ENCODE measurements around the gene FUT1. TPM values are rescaled to one million over a fixed set of nuclear protein-coding genes. Genes with fewer than 3 reads are reported as not detected.

The FUT1 gene
- total and polyA plus RNA-seq, 2 donors (not counting 3 experiments of a cell fraction or from before 2014, with no cell fraction given), result 1.9 to 4.8 TPM

DNA sequence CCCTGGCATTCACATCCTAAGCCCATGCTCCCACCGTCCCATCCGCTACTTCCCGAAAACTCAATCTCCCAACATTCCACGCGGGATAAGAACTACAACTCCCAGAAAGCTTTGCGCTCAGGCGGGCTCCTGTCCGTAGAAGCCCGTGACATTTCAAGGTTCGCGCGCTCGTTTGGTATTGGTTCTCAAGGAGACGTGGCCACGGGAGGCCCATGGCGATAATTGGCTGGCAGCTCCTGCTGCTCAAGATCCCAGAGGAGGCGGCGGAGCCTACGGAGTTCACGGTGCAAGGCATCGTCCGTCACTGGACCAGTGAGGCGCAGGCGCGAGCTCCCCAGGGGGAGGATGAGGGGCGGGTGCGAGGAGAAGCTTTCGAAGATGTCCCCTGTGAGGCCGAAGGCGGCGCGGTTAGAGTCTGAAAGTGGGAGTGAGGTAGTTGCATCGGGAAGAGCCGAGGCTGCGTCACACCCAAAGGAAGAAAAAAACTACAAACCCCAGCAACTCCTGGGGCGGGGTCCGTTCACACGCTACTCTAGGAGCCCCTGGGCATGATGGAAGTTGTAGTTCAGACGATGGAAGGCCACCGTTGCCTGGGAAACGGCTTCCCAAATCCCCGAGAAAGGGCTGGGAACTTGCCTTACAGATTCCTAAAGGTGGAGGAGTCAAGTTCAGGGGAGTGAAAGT, 31.7 kb downstream of the FUT1 start:
- DNase-seq (ENCODE audit: low read depth, low spot score), result no peak
- no peak overlapping the region for H3K4me3 ChIP-seq (replicated peaks in 1 of 3; ENCODE audit: insufficient read depth in 1 of 3, low read depth in 1 of 3, low read length in 3 of 3)
- no TSS peak for BruUV-seq (replicated peaks)
- intact Hi-C loops (cut with micrococcal nuclease), result no loop called here
- no peaks in the 10 kb centered on the region for H3K27me3 ChIP-seq (ENCODE audit: control insufficient read depth in 2 of 2, insufficient read depth in 2 of 2, low read length in 2 of 2)
- H3K4me1 ChIP-seq (ENCODE audit: control insufficient read depth, extremely low read depth, insufficient read depth, low read length), result peaks cover 17% of the 10 kb centered on the region
- H3K27ac ChIP-seq (ENCODE audit: insufficient read depth, low read depth, low read length), result no peak overlapping the region
- H3K9me3 ChIP-seq (replicated peaks; ENCODE audit: control insufficient read depth, insufficient read depth, low read length), result no peaks in the 10 kb centered on the region
- CTCF ChIA-PET, result interaction anchor here (1.2 kb wide), 1 partner anchor 46 kb away, joined by 3 read pairs; no protein-coding TSS in a partner anchor
- H3K9me1 ChIP-seq (replicated peaks; ENCODE audit: control insufficient read depth, extremely low read depth, insufficient read depth, low read length), result no peaks in the 10 kb centered on the region
- dilution Hi-C loops (cut with MboI; ENCODE audit: extremely low pct_ligation_motif_present, low sequenced_read_pairs), result no loop called here
- H3K79me2 ChIP-seq (ENCODE audit: control insufficient read depth, insufficient read depth, low read length), result no peaks in the 10 kb centered on the region
- no peak overlapping the region for H3K9ac ChIP-seq (replicated peaks; ENCODE audit: extremely low read depth, insufficient read depth, low read length)
- H3K36me3 ChIP-seq (ENCODE audit: control insufficient read depth in 2 of 2, extremely low read depth in 1 of 2, insufficient read depth in 2 of 2, low read length in 2 of 2), result peaks cover 5 to 18% of the 10 kb centered on the region in 2 experiments
- no peak overlapping the region for H3K4me2 ChIP-seq (ENCODE audit: insufficient read depth, low read length)
- no peak for FAIRE-seq
- no peak overlapping the region for H2AFZ ChIP-seq (ENCODE audit: low read depth, low read length)
- POLR2A ChIA-PET, result interaction anchor here (0.6 kb wide), 1 partner anchor 1857 kb away, joined by 3 read pairs; no protein-coding TSS in a partner anchor
- TF ChIP-seq EZH2 (IDR thresholded peaks at IDR 0.05; ENCODE audit: borderline replicate concordance, low read depth, low read length, severe bottlenecking) (no peak), FOS (IDR thresholded peaks at IDR 0.05; ENCODE audit: borderline replicate concordance, insufficient read depth, low read length) (no peak), POLR2A (IDR thresholded peaks at IDR 0.05; ENCODE audit: low read depth, low read length) (no peak), MYC (IDR thresholded peaks at IDR 0.05; ENCODE audit: low read depth, low read length) (no peak), POLR2AphosphoS5 (IDR thresholded peaks at IDR 0.05; ENCODE audit: insufficient read depth, low read depth, low read length) (no peak), JUN (IDR thresholded peaks at IDR 0.05; ENCODE audit: borderline replicate concordance, insufficient read depth, insufficient read length, low read depth) (no peak), GATA2 (IDR thresholded peaks at IDR 0.05; ENCODE audit: insufficient read depth, insufficient read length, low read depth, low read length) (no peak)
- TF ChIP-seq, protein P1, sequence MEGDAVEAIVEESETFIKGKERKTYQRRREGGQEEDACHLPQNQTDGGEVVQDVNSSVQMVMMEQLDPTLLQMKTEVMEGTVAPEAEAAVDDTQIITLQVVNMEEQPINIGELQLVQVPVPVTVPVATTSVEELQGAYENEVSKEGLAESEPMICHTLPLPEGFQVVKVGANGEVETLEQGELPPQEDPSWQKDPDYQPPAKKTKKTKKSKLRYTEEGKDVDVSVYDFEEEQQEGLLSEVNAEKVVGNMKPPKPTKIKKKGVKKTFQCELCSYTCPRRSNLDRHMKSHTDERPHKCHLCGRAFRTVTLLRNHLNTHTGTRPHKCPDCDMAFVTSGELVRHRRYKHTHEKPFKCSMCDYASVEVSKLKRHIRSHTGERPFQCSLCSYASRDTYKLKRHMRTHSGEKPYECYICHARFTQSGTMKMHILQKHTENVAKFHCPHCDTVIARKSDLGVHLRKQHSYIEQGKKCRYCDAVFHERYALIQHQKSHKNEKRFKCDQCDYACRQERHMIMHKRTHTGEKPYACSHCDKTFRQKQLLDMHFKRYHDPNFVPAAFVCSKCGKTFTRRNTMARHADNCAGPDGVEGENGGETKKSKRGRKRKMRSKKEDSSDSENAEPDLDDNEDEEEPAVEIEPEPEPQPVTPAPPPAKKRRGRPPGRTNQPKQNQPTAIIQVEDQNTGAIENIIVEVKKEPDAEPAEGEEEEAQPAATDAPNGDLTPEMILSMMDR (IDR thresholded peaks at IDR 0.05; ENCODE audit: extremely low read depth in 1 of 2, insufficient read depth in 1 of 2, low read depth in 1 of 2, low read length in 2 of 2), result no peak
- TF ChIP-seq, protein P2, sequence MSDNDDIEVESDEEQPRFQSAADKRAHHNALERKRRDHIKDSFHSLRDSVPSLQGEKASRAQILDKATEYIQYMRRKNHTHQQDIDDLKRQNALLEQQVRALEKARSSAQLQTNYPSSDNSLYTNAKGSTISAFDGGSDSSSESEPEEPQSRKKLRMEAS (IDR thresholded peaks at IDR 0.05; ENCODE audit: insufficient read depth, insufficient read length), result no peak
- no peaks in the 10 kb centered on the region for H4K20me1 ChIP-seq (replicated peaks; ENCODE audit: control insufficient read depth, extremely low read depth, insufficient read depth, low read length)
